ENCODE results near the gene NEDD4. TPM values are rescaled to one million over a fixed set of nuclear protein-coding genes. Genes with fewer than 3 reads are reported as not detected.

NEDD4 gene
- total and polyA plus RNA-seq, 10 of the 15 experiments (the other 5 are each of a cell fraction or from before 2014, with no cell fraction given), result 1.3 to 7.7 (median 4.4) TPM

- POLR2A ChIA-PET, result no interaction called here
- 28% methylated on average over 1 of the region's 1 CpG for WGBS (ENCODE audit: insufficient coverage, insufficient replicate concordance, low lambda C conversion rate, missing lambda C conversion rate)
- no peaks in the 10 kb centered on the region for H3K27me3 ChIP-seq (replicated peaks in 1 of 2; ENCODE audit: control insufficient read depth in 2 of 2, insufficient read depth in 2 of 2, low read length in 1 of 2)
- H3K9ac ChIP-seq (ENCODE audit: control insufficient read depth, insufficient read depth, low read length), result no peak overlapping the region
- H2AFZ ChIP-seq (ENCODE audit: control insufficient read depth, low read depth, low read length), result no peak overlapping the region
- in situ Hi-C loops (cut with MboI) (no loop called here), intact Hi-C loops (cut with micrococcal nuclease; ENCODE audit: unreplicated experiment) (no loop called here)
- H3K4me3 ChIP-seq, result no peak overlapping the region
- ATAC-seq, result no peak
- RAD21 ChIA-PET (ENCODE audit: unreplicated experiment), result no interaction called here
- no peaks in the 10 kb centered on the region for H3K79me2 ChIP-seq (ENCODE audit: control insufficient read depth, insufficient read depth, low read length)
- CTCF ChIA-PET, result interaction anchor here (1.2 kb wide), 1 partner anchor 136 kb away, joined by 4 read pairs; no protein-coding TSS in a partner anchor
- SMC1A ChIA-PET (ENCODE audit: uncharacterized antibody, unreplicated experiment), result no interaction called here
- no TSS peak for BruUV-seq (replicated peaks)
- no peak overlapping the region for H3K27ac ChIP-seq (ENCODE audit: control insufficient read depth, insufficient read depth)
- H3K4me1 ChIP-seq (ENCODE audit: control insufficient read depth, insufficient read depth, low read length), result no peaks in the 10 kb centered on the region
- no peak for DNase-seq (ENCODE audit: low read depth, low spot score)
- H3K36me3 ChIP-seq (ENCODE audit: control insufficient read depth in 2 of 2, insufficient read depth in 2 of 2, low read length in 1 of 2), result peaks cover 0 to 4% of the 10 kb centered on the region in 2 experiments; a peak in 1 of 4 replicates
- FAIRE-seq, result no peak
- no peak overlapping the region for H3K4me2 ChIP-seq (ENCODE audit: control insufficient read depth, insufficient read depth)
- H4K20me1 ChIP-seq (ENCODE audit: control insufficient read depth, insufficient read depth), result no peaks in the 10 kb centered on the region
- no peaks in the 10 kb centered on the region for H3K9me3 ChIP-seq (replicated peaks; ENCODE audit: control insufficient read depth, insufficient read depth, low read length)
- TF ChIP-seq, protein P1, sequence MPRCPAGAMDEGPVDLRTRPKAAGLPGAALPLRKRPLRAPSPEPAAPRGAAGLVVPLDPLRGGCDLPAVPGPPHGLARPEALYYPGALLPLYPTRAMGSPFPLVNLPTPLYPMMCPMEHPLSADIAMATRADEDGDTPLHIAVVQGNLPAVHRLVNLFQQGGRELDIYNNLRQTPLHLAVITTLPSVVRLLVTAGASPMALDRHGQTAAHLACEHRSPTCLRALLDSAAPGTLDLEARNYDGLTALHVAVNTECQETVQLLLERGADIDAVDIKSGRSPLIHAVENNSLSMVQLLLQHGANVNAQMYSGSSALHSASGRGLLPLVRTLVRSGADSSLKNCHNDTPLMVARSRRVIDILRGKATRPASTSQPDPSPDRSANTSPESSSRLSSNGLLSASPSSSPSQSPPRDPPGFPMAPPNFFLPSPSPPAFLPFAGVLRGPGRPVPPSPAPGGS (IDR thresholded peaks at IDR 0.05; ENCODE audit: borderline replicate concordance, insufficient read depth, low read depth, low read length, poor library complexity, severe bottlenecking), result no peak
- TF ChIP-seq, protein P2, sequence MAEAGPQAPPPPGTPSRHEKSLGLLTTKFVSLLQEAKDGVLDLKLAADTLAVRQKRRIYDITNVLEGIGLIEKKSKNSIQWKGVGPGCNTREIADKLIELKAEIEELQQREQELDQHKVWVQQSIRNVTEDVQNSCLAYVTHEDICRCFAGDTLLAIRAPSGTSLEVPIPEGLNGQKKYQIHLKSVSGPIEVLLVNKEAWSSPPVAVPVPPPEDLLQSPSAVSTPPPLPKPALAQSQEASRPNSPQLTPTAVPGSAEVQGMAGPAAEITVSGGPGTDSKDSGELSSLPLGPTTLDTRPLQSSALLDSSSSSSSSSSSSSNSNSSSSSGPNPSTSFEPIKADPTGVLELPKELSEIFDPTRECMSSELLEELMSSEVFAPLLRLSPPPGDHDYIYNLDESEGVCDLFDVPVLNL (IDR thresholded peaks at IDR 0.05; ENCODE audit: low read depth, low read length), result no peak
- TF ChIP-seq STAT1 (conservative IDR thresholded peaks at IDR 0.05) (no peak), STAT3 (IDR thresholded peaks at IDR 0.05; ENCODE audit: low read depth, low read length) (no peak), IKZF2 (IDR thresholded peaks at IDR 0.05) (no peak), SREBF2 (IDR thresholded peaks at IDR 0.05; ENCODE audit: low read length) (no peak), SMARCA5 (IDR thresholded peaks at IDR 0.05) (no peak), NRF1 (conservative IDR thresholded peaks at IDR 0.05; ENCODE audit: low read depth, low read length) (no peak), CEBPB (IDR thresholded peaks at IDR 0.05; ENCODE audit: borderline replicate concordance in 1 of 2, low read depth in 2 of 2, low read length in 2 of 2) (no peak), KDM1A (IDR thresholded peaks at IDR 0.05; ENCODE audit: borderline replicate concordance) (no peak), CBX3 (IDR thresholded peaks at IDR 0.05; ENCODE audit: borderline replicate concordance, low read depth) (no peak), MYB (IDR thresholded peaks at IDR 0.05; ENCODE audit: borderline replicate concordance, low read depth, low read length) (no peak), USF1 (IDR thresholded peaks at IDR 0.05; ENCODE audit: borderline replicate concordance, extremely low read length, insufficient read depth, low read depth, low read length) (no peak), SP1 (IDR thresholded peaks at IDR 0.05; ENCODE audit: low read depth, low read length) (no peak), JUND (IDR thresholded peaks at IDR 0.05; ENCODE audit: low read depth, low read length) (no peak), EZH2 (IDR thresholded peaks at IDR 0.05; ENCODE audit: borderline replicate concordance, control insufficient read depth, low read depth, low read length) (no peak)
- TF ChIP-seq, protein P3, sequence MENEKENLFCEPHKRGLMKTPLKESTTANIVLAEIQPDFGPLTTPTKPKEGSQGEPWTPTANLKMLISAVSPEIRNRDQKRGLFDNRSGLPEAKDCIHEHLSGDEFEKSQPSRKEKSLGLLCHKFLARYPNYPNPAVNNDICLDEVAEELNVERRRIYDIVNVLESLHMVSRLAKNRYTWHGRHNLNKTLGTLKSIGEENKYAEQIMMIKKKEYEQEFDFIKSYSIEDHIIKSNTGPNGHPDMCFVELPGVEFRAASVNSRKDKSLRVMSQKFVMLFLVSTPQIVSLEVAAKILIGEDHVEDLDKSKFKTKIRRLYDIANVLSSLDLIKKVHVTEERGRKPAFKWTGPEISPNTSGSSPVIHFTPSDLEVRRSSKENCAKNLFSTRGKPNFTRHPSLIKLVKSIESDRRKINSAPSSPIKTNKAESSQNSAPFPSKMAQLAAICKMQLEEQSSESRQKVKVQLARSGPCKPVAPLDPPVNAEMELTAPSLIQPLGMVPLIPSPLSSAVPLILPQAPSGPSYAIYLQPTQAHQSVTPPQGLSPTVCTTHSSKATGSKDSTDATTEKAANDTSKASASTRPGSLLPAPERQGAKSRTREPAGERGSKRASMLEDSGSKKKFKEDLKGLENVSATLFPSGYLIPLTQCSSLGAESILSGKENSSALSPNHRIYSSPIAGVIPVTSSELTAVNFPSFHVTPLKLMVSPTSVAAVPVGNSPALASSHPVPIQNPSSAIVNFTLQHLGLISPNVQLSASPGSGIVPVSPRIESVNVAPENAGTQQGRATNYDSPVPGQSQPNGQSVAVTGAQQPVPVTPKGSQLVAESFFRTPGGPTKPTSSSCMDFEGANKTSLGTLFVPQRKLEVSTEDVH (IDR thresholded peaks at IDR 0.05; ENCODE audit: low read depth, partially characterized antibody), result no peak
- TF ChIP-seq, protein P4, sequence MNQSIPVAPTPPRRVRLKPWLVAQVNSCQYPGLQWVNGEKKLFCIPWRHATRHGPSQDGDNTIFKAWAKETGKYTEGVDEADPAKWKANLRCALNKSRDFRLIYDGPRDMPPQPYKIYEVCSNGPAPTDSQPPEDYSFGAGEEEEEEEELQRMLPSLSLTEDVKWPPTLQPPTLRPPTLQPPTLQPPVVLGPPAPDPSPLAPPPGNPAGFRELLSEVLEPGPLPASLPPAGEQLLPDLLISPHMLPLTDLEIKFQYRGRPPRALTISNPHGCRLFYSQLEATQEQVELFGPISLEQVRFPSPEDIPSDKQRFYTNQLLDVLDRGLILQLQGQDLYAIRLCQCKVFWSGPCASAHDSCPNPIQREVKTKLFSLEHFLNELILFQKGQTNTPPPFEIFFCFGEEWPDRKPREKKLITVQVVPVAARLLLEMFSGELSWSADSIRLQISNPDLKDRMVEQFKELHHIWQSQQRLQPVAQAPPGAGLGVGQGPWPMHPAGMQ (IDR thresholded peaks at IDR 0.05; ENCODE audit: borderline replicate concordance), result no peak
These were observed 133.7 kb downstream of the NEDD4 start for GRCh38 chr15:55859681-55860080.

Data from GM12878 (cell line).